Adrenal gland (tissue), 12 donors: Measurements from ENCODE around the gene EHD3. TPM values are rescaled to one million over a fixed set of nuclear protein-coding genes. Genes with fewer than 3 reads are reported as not detected.

ENCODE experiments used
- DNase-seq, 7 donors: peaks; one replicate each; pipeline ENCODE4 v3.0.0-alpha.2; 2019 to 2020
- H3K27ac ChIP-seq, 5 donors: fragments of 200-600 bp; sonication (generic) in 4 of 5; 1 replicate in 3 of 5; 2 replicates in 2 of 5; pipeline versions ENCODE4 v1.5.1 to v1.8.0; 2016 to 2020; ENCODE audit warnings: mild to moderate bottlenecking in 1 of 5
- H3K27me3 ChIP-seq: fragments of 200-600 bp; 2 replicates; pipeline ENCODE4 v1.8.0; 2021
- H3K36me3 ChIP-seq, 2 donors: fragments of 200-600 bp; replicated peaks in 1 of 2; 1 replicate in 1 of 2; 2 replicates in 1 of 2; pipeline versions ENCODE4 v1.5.1 to v1.8.0; 2018 to 2022
- H3K4me1 ChIP-seq, 2 donors: fragments of 200-600 bp; replicated peaks in 1 of 2; 1 replicate in 1 of 2; 2 replicates in 1 of 2; pipeline versions ENCODE4 v1.5.1 to v1.8.0; 2018 to 2021
- H3K4me3 ChIP-seq, 4 donors: fragments of 200-600 bp; sonication (generic) in 3 of 4; one replicate each; pipeline ENCODE4 v1.5.1; 2016 to 2018
- H3K9me3 ChIP-seq, 3 donors: fragments of 200-600 bp; sonication (generic) in 1 of 3; replicated peaks in 1 of 3; 1 replicate in 2 of 3; 2 replicates in 1 of 3; pipeline versions ENCODE4 v1.5.1 to v1.8.0; 2016 to 2021
- CTCF ChIP-seq, 6 experiments: fragments of 450-650 bp in 4 of 6; fragments of 200-600 bp in 2 of 6; sonication (generic) in 1 of 6; IDR thresholded peaks; 1 replicate in 5 of 6; 2 replicates in 1 of 6; pipeline versions ENCODE4 v1.5.1 to v1.8.0; 2016 to 2021; ENCODE audit warnings: antibody characterized with exemption in 6 of 6, mild to moderate bottlenecking in 2 of 6, moderate library complexity in 1 of 6
- POLR2A ChIP-seq, 2 donors: fragments of 450-650 bp; IDR thresholded peaks; one replicate each; pipeline ENCODE4 v1.6.1; 2017; ENCODE audit warnings: antibody characterized with exemption in 2 of 2, mild to moderate bottlenecking in 2 of 2, moderate library complexity in 1 of 2
- WGBS, 4 donors: extraction: QIAGEN DNeasy Blood & Tissue Kit in 2 of 4; methylation state at CpG; one replicate each; pipeline versions ENCODE4 v1.1.5 to v1.1.7; 2013 to 2017; 5-methylcytosine and 5-hydroxymethylcytosine counted together
- intact Hi-C, 2 donors: fragments of 100-400 bp; cut with DNase I; formaldehyde crosslinking; loops; one replicate each; pipeline versions ENCODE4 v1.14.1 to v1.15.0; 2022 to 2023
- polyA plus RNA-seq, 3 donors: library from polyadenylated mRNA; stranded (reverse); fragments of 200-250 nt in 2 of 3; fragments of 350-450 nt in 1 of 3; fragmentation: Illumina TruSeq in 1 of 3; extraction: RNeasy Lipid Tissue Mini Kit (QIAGEN cat#74804) in 1 of 3; gene quantifications; one replicate each; pipeline ENCODE4 v1.2.3, GENCODE V29; 2013 to 2014
- total RNA-seq, 9 donors: library from RNA; depleted of rRNA in 4 of 9; stranded (reverse); fragments of >200 nt in 4 of 9; fragments of 120-200 nt in 1 of 9; fragmentation: NEBNext Ultra II Directional in 1 of 9; extraction: Animal tissue kit (Norgen Biotek cat#: 25700) in 1 of 9; gene quantifications; one replicate each; pipeline versions ENCODE4 v1.1.0 to v1.2.4, GENCODE V29; 2013 to 2023
- donor health status: healthy with polysubstance abuse.
- donor health status: Bipolar disorder and iron deficiency.
- donor health status: DM: yes; HTN: yes; CAD: no.
- donor health status: DM: no; HTN: no; CAD: no.
- donor health status: DM: no; HTN: no; CAD: no.
- donor health status: DM: yes; HTN: yes; CAD: no.

The EHD3 gene
- total and polyA plus RNA-seq, 12 donors = 4.6 to 51.9 (median 22.3) TPM

GRCh38 chr2:31256611-31257382 lies 22.8 kb downstream of the EHD3 start:
- Histone ChIP-seq H3K27me3 (no peaks in the 10 kb centered on the region), H3K4me3 (no peak overlapping the region), H3K36me3 (peaks cover 0 to 13% of the 10 kb centered on the region in 2 donors), H3K27ac (no peak overlapping the region), H3K4me1 (no peaks in the 10 kb centered on the region), H3K9me3 (no peaks in the 10 kb centered on the region)
- intact Hi-C loops = no loop called here
- no peak for DNase-seq
- no peak for TF ChIP-seq POLR2A (IDR thresholded peaks at IDR 0.05)
- TF ChIP-seq CTCF (IDR thresholded peaks at IDR 0.05) = no peak
- WGBS, 4 donors = 84 to 86% (median 85%) methylated on average over 4 of the region's 4 CpGs

- WGBS, 4 donors = 66 to 82% (median 75%) methylated on average over 5 of the region's 5 CpGs
Observed at GRCh38 chr2:31258351-31258750, 24.4 kb downstream of the EHD3 start.

GRCh38 chr2:31259075-31259474 lies 25.1 kb downstream of the EHD3 start:
- DNase-seq = no peak
- H3K4me3 ChIP-seq = no peak overlapping the region
- H3K9me3 ChIP-seq = no peaks in the 10 kb centered on the region
- H3K27me3 ChIP-seq = no peaks in the 10 kb centered on the region
- H3K27ac ChIP-seq = no peak overlapping the region
- peaks cover 0 to 20% of the 10 kb centered on the region in 2 donors for H3K36me3 ChIP-seq
- intact Hi-C loops = no loop called here
- 86 to 100% (median 88%) methylated on average over 2 to 3 of the region's 3 CpGs for WGBS, 4 donors
- TF ChIP-seq CTCF (IDR thresholded peaks at IDR 0.05) (no peak), POLR2A (IDR thresholded peaks at IDR 0.05) (no peak)
- no peaks in the 10 kb centered on the region for H3K4me1 ChIP-seq

More at GRCh38 chr2:31258351-31258750, 24.4 kb downstream of the EHD3 start:
- intact Hi-C loops = no loop called here
- Histone ChIP-seq H3K27ac (no peak overlapping the region), H3K9me3 (no peaks in the 10 kb centered on the region), H3K4me1 (no peaks in the 10 kb centered on the region), H3K36me3 (peaks cover 0 to 20% of the 10 kb centered on the region in 2 donors), H3K4me3 (no peak overlapping the region), H3K27me3 (no peaks in the 10 kb centered on the region)
- DNase-seq = no peak
- TF ChIP-seq CTCF (IDR thresholded peaks at IDR 0.05) = no peak
- no peak for TF ChIP-seq POLR2A (IDR thresholded peaks at IDR 0.05)

GRCh38 chr2:31260870-31261269 lies 26.9 kb downstream of the EHD3 start:
- no peak for DNase-seq
- WGBS, 4 donors = 89 to 100% (median 90%) methylated on average over 1 to 4 of the region's 4 CpGs
- H3K4me1 ChIP-seq = no peaks in the 10 kb centered on the region
- no peak overlapping the region for H3K27ac ChIP-seq
- no peaks in the 10 kb centered on the region for H3K27me3 ChIP-seq
- no peak for TF ChIP-seq CTCF (IDR thresholded peaks at IDR 0.05)
- peaks cover 0 to 23% of the 10 kb centered on the region in 2 donors for H3K36me3 ChIP-seq
- H3K4me3 ChIP-seq = no peak overlapping the region
- no peaks in the 10 kb centered on the region for H3K9me3 ChIP-seq
- intact Hi-C loops = no loop called here
